Stimulated activated CD8-positive, alpha-beta memory T cell treated with anti-CD3 and anti-CD28 coated beads, Interleukin-15, amount 100 ng/mL, for 48 hours (primary cell): ENCODE results near the gene FHOD3.

ENCODE experiments used
- DNase-seq, 2 donors: peaks; one replicate each; pipeline ENCODE4 v3.0.0-alpha.2; 2020; ENCODE audit warnings: low read depth in 2 of 2

FHOD3 gene

GRCh38 chr18:36592282-36592681 lies 294.8 kb downstream of the FHOD3 start:
- DNase-seq, result no peak

- DNase-seq, result no peak
Measured at GRCh38 chr18:36593001-36593400, 295.5 kb downstream of the FHOD3 start.

- no peak for DNase-seq
Measured at GRCh38 chr18:36593641-36594040, 296.1 kb downstream of the FHOD3 start.

- no peak for DNase-seq
Measured at GRCh38 chr18:36594621-36595020, 297.1 kb downstream of the FHOD3 start.

- no peak for DNase-seq
Measured at GRCh38 chr18:36595046-36595817, 297.7 kb downstream of the FHOD3 start.

- no peak for DNase-seq
Measured at GRCh38 chr18:36595818-36596215, 298.3 kb downstream of the FHOD3 start.

- no peak for DNase-seq
Measured at GRCh38 chr18:36597636-36598035, 300.1 kb downstream of the FHOD3 start.

GRCh38 chr18:36600548-36600947 lies 303.0 kb downstream of the FHOD3 start:
- DNase-seq, result no peak

GRCh38 chr18:36601316-36601715 lies 303.8 kb downstream of the FHOD3 start:
- no peak for DNase-seq

- no peak for DNase-seq
Measured at GRCh38 chr18:36602071-36602470, 304.6 kb downstream of the FHOD3 start.

GRCh38 chr18:36602620-36603019 lies 305.1 kb downstream of the FHOD3 start:
- no peak for DNase-seq

GRCh38 chr18:36608107-36608506 lies 310.6 kb downstream of the FHOD3 start:
- DNase-seq, result no peak

- no peak for DNase-seq
Measured at GRCh38 chr18:36610258-36610657, 312.7 kb downstream of the FHOD3 start.

GRCh38 chr18:36610661-36611060 lies 313.1 kb downstream of the FHOD3 start:
- no peak for DNase-seq

- DNase-seq, result no peak
Measured at GRCh38 chr18:36613069-36613468, 315.6 kb downstream of the FHOD3 start.

- DNase-seq, result no peak
Measured at GRCh38 chr18:36613810-36614209, 316.3 kb downstream of the FHOD3 start.

GRCh38 chr18:36620788-36621187 lies 323.3 kb downstream of the FHOD3 start:
- no peak for DNase-seq

GRCh38 chr18:36622610-36623009 lies 325.1 kb downstream of the FHOD3 start:
- no peak for DNase-seq

GRCh38 chr18:36623091-36623490 lies 325.6 kb downstream of the FHOD3 start:
- no peak for DNase-seq

- DNase-seq, result no peak
Measured at GRCh38 chr18:36623681-36624190, 326.2 kb downstream of the FHOD3 start.

- DNase-seq, result no peak
Measured at GRCh38 chr18:36624451-36625167, 327.1 kb downstream of the FHOD3 start.

GRCh38 chr18:36625386-36625785 lies 327.9 kb downstream of the FHOD3 start:
- no peak for DNase-seq

GRCh38 chr18:36627637-36628036 lies 330.1 kb downstream of the FHOD3 start:
- no peak for DNase-seq
